Endothelial cell of umbilical vein (primary cell): ENCODE results near the gene SENP7. TPM values are rescaled to one million over a fixed set of nuclear protein-coding genes. Genes with fewer than 3 reads are reported as not detected.

Experiments used
- BruUV-seq: library from RNA; stranded (reverse); fragments of 400-500 nt; replicated peaks from 2 replicates; lab custom pipeline; 2021; lab: Mats Ljungman, UMichigan
- CTCF ChIA-PET: fragments of 300-600, 350-600 bp; sonication (Branson Sonifier 250); formaldehyde crosslinking; loops from one replicate; lab custom pipeline; 2021; ENCODE audit warnings: antibody characterized with exemption, inconsistent platforms; lab: Charles Lee
- POLR2A ChIA-PET: fragments of 300-600, 350-600 bp; sonication (Branson Sonifier 250); formaldehyde crosslinking; loops from one replicate; lab custom pipeline; 2021; ENCODE audit warnings: antibody characterized with exemption, inconsistent platforms; lab: Charles Lee
- DNase-seq: peaks from one replicate; pipeline ENCODE4 v3.0.0-alpha.2; 2011; ENCODE audit warnings: low read depth, low spot score
- FAIRE-seq: peaks from 2 replicates; lab custom pipeline; 2011; peaks lifted over from hg19 to GRCh38; lab: Jason Lieb, UNC
- H2AFZ ChIP-seq: 2 replicates; pipeline ENCODE4 v1.6.0; 2012; ENCODE audit warnings: low read depth, low read length, control low read depth, inconsistent platforms
- H3K27ac ChIP-seq: 2 replicates; pipeline ENCODE4 v1.5.1; 2011; ENCODE audit warnings: low read depth, mild to moderate bottlenecking, control low read depth, low read length, moderate library complexity; ENCODE audit not compliant: insufficient read depth
- H3K27me3 ChIP-seq, 2 experiments: 2 replicates each; pipeline versions ENCODE4 v1.6.0 to v1.6.1; 2011; ENCODE audit warnings: low read length in 2 of 2, mixed read lengths in 1 of 2; ENCODE audit not compliant: control insufficient read depth in 2 of 2, insufficient read depth in 2 of 2
- H3K36me3 ChIP-seq, 2 experiments: 2 replicates in 1 of 2; 3 replicates in 1 of 2; pipeline ENCODE4 v1.5.1; 2011; ENCODE audit warnings: low read length in 2 of 2, mild to moderate bottlenecking in 1 of 2, moderate library complexity in 1 of 2; ENCODE audit not compliant: control insufficient read depth in 2 of 2, insufficient read depth in 2 of 2; ENCODE audit errors: extremely low read depth in 1 of 2
- H3K4me1 ChIP-seq: 3 replicates; pipeline ENCODE4 v1.5.1; 2011; ENCODE audit warnings: mild to moderate bottlenecking, low read length; ENCODE audit not compliant: control insufficient read depth, insufficient read depth; ENCODE audit errors: extremely low read depth
- H3K4me2 ChIP-seq: 2 replicates; pipeline ENCODE4 v1.6.1; 2011; ENCODE audit warnings: low read length, control low read depth, mixed read lengths; ENCODE audit not compliant: insufficient read depth
- H3K4me3 ChIP-seq, 3 experiments: fragments of 200-600 bp in 1 of 3; sonication (generic), shearing (Covaris generic) in 1 of 3; replicated peaks in 1 of 3; 2 replicates each; pipeline ENCODE4 v1.5.1; 2011 to 2016; ENCODE audit warnings: control low read depth in 3 of 3, low read length in 3 of 3, mild to moderate bottlenecking in 2 of 3, inconsistent platforms in 1 of 3, low read depth in 1 of 3, moderate library complexity in 1 of 3; ENCODE audit not compliant: insufficient read depth in 1 of 3
- H3K79me2 ChIP-seq: 2 replicates; pipeline ENCODE4 v1.6.0; 2012; ENCODE audit warnings: low read length, inconsistent platforms; ENCODE audit not compliant: control insufficient read depth, insufficient read depth
- H3K9ac ChIP-seq: replicated peaks from 2 replicates; pipeline ENCODE3; 2011; ENCODE audit warnings: low read length, control low read depth; ENCODE audit not compliant: insufficient read depth; ENCODE audit errors: extremely low read depth
- H3K9me1 ChIP-seq: replicated peaks from 3 replicates; pipeline ENCODE4 v1.6.0; 2011; ENCODE audit warnings: mild to moderate bottlenecking, low read length; ENCODE audit not compliant: control insufficient read depth, insufficient read depth; ENCODE audit errors: extremely low read depth
- H3K9me3 ChIP-seq: replicated peaks from 2 replicates; pipeline ENCODE4 v1.5.1; 2012; ENCODE audit warnings: low read length, inconsistent platforms; ENCODE audit not compliant: control insufficient read depth, insufficient read depth
- H4K20me1 ChIP-seq: replicated peaks from 2 replicates; pipeline ENCODE3; 2011; ENCODE audit warnings: mild to moderate bottlenecking, low read length; ENCODE audit not compliant: control insufficient read depth, insufficient read depth; ENCODE audit errors: extremely low read depth
- EZH2 ChIP-seq: IDR thresholded peaks from 2 replicates; pipeline ENCODE4 v1.6.1; 2012; ENCODE audit warnings: borderline replicate concordance, low read depth, mild to moderate bottlenecking, moderate library complexity, low read length, inconsistent platforms; ENCODE audit not compliant: severe bottlenecking
- FOS ChIP-seq: IDR thresholded peaks from 2 replicates; pipeline ENCODE4 v1.6.1; 2011; ENCODE audit warnings: mild to moderate bottlenecking, low read length, moderate library complexity, borderline replicate concordance; ENCODE audit not compliant: insufficient read depth
- GATA2 ChIP-seq: IDR thresholded peaks from 2 replicates; pipeline ENCODE4 v1.7.0; 2011; ENCODE audit warnings: low read depth, mild to moderate bottlenecking, moderate library complexity, mixed read lengths, low read length; ENCODE audit not compliant: insufficient read length, insufficient read depth
- JUN ChIP-seq: IDR thresholded peaks from 2 replicates; pipeline ENCODE4 v1.6.1; 2011; ENCODE audit warnings: borderline replicate concordance, low read depth; ENCODE audit not compliant: insufficient read length, insufficient read depth
- MYC ChIP-seq: IDR thresholded peaks from one replicate; pipeline ENCODE4 v1.6.1; 2011; ENCODE audit warnings: mild to moderate bottlenecking, low read depth, low read length
- POLR2A ChIP-seq: IDR thresholded peaks from 2 replicates; pipeline ENCODE4 v1.6.1; 2012; ENCODE audit warnings: low read depth, mild to moderate bottlenecking, control low read depth, low read length
- POLR2AphosphoS5 ChIP-seq: IDR thresholded peaks from 2 replicates; pipeline ENCODE4 v1.6.1; 2012; ENCODE audit warnings: low read depth, mild to moderate bottlenecking, control low read depth, low read length, moderate library complexity; ENCODE audit not compliant: insufficient read depth
- dilution Hi-C: fragments of 300-500 bp; cut with MboI; formaldehyde crosslinking; loops from one replicate; pipeline ENCODE4 v1.15.0; 2019; ENCODE audit warnings: low sequenced_read_pairs; ENCODE audit not compliant: extremely low pct_ligation_motif_present
- intact Hi-C: fragments of 100-400 bp; cut with micrococcal nuclease; formaldehyde crosslinking; loops from one replicate; pipeline ENCODE4 v1.10.0; 2022
- polyA plus RNA-seq, 4 experiments: library from polyadenylated mRNA; depleted of rRNA in 3 of 4; stranded (reverse) in 3 of 4; unstranded in 1 of 4; fragments of >200 nt; gene quantifications; 2 replicates each; pipeline versions ENCODE4 v1.2.1 to v1.2.3, GENCODE V29; 2011 to 2012; ENCODE audit warnings: missing spikeins in 1 of 4
- total RNA-seq: library from RNA; stranded (reverse); gene quantifications from 2 replicates; pipeline ENCODE4 v1.2.3, GENCODE V29; 2021
- TF ChIP-seq, protein P1 (sequence below), 2 donors: IDR thresholded peaks; 1 replicate in 1 of 2; 2 replicates in 1 of 2; pipeline ENCODE4 v1.5.1; 2011; ENCODE audit warnings: low read length in 2 of 2, mild to moderate bottlenecking in 2 of 2, moderate library complexity in 2 of 2, control low read depth in 1 of 2, inconsistent platforms in 1 of 2, low read depth in 1 of 2; ENCODE audit not compliant: insufficient read depth in 1 of 2; ENCODE audit errors: extremely low read depth in 1 of 2
- TF ChIP-seq, protein P2 (sequence below): IDR thresholded peaks from 2 replicates; pipeline ENCODE4 v1.6.1; 2011; ENCODE audit not compliant: insufficient read depth, insufficient read length

Gene SENP7
- total and polyA plus RNA-seq, 2 donors (not counting 3 experiments of a cell fraction or from before 2014, with no cell fraction given) = 5.1 to 18.7 TPM

DNA sequence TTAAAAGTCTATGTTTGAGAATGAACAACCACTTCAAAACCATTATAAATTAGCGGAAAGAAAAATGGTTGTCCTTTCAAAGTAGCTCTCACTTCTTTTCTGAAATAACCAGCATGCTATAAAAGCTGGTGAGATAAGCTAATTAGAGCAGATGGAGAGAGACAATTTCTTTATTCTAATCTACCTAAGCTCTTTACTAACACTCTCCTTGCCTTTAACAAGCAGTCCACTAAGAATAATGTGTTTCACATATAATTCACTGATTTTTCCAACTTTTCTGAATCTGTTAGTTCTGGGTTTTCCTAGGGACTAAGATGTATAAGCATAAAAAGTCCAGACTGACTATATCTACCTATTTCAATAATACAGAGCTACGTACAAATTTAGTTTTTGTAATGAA is 192.5 kb downstream of the SENP7 start, which contains the start of gene IMPG2:
IMPG2 (minus strand) TSS at position 101 of the 400 bp plus-strand sequence. CDS start 203 bp downstream, outside the sequence.
- Histone ChIP-seq H3K27me3 (no peaks in the 10 kb centered on the region), H3K27ac (no peak within 1 kb of the TSS), H2AFZ (no peak within 1 kb of the TSS), H3K4me1 (no peaks in the 10 kb centered on the region), H3K9ac (no peak within 1 kb of the TSS), H3K9me1 (no peaks in the 10 kb centered on the region), H3K79me2 (no peaks in the 10 kb centered on the region), H3K4me2 (no peak within 1 kb of the TSS), H3K36me3 (peaks cover 0 to 2% of the 10 kb centered on the region in 2 experiments), H4K20me1 (no peaks in the 10 kb centered on the region), H3K4me3 (no peak within 1 kb of the TSS), H3K9me3 (no peaks in the 10 kb centered on the region)
- BruUV-seq = no TSS peak
- TF ChIP-seq POLR2A (no peak), GATA2 (no peak), MYC (no peak), POLR2AphosphoS5 (no peak), EZH2 (no peak), JUN (no peak), FOS (no peak)
- TF ChIP-seq, protein P1, sequence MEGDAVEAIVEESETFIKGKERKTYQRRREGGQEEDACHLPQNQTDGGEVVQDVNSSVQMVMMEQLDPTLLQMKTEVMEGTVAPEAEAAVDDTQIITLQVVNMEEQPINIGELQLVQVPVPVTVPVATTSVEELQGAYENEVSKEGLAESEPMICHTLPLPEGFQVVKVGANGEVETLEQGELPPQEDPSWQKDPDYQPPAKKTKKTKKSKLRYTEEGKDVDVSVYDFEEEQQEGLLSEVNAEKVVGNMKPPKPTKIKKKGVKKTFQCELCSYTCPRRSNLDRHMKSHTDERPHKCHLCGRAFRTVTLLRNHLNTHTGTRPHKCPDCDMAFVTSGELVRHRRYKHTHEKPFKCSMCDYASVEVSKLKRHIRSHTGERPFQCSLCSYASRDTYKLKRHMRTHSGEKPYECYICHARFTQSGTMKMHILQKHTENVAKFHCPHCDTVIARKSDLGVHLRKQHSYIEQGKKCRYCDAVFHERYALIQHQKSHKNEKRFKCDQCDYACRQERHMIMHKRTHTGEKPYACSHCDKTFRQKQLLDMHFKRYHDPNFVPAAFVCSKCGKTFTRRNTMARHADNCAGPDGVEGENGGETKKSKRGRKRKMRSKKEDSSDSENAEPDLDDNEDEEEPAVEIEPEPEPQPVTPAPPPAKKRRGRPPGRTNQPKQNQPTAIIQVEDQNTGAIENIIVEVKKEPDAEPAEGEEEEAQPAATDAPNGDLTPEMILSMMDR (IDR thresholded peaks at IDR 0.05; ENCODE audit: extremely low read depth in 1 of 2, insufficient read depth in 1 of 2, low read depth in 1 of 2, low read length in 2 of 2) = no peak
- TF ChIP-seq, protein P2, sequence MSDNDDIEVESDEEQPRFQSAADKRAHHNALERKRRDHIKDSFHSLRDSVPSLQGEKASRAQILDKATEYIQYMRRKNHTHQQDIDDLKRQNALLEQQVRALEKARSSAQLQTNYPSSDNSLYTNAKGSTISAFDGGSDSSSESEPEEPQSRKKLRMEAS = no peak
- DNase-seq (no peak), FAIRE-seq (no peak)
- POLR2A ChIA-PET = no interaction called here
- CTCF ChIA-PET = interaction anchor here (1.2 to 2.1 kb wide), 3 partner anchors 10 to 17 kb away, joined by 3 to 8 read pairs (median 7); no protein-coding TSS in a partner anchor
- dilution Hi-C loops (no loop called here), intact Hi-C loops (no loop called here)
